ENCODE measurements around the gene CALM3. TPM values are rescaled to one million over a fixed set of nuclear protein-coding genes. Genes with fewer than 3 reads are reported as not detected.

Gene CALM3
- total RNA-seq, 1 donor from 2014 or later = 181 TPM

- no peak for DNase-seq (ENCODE audit: low read depth)
- no peak overlapping the region for H3K4me3 ChIP-seq (ENCODE audit: low read depth, low read length)
- TF ChIP-seq, protein P1, sequence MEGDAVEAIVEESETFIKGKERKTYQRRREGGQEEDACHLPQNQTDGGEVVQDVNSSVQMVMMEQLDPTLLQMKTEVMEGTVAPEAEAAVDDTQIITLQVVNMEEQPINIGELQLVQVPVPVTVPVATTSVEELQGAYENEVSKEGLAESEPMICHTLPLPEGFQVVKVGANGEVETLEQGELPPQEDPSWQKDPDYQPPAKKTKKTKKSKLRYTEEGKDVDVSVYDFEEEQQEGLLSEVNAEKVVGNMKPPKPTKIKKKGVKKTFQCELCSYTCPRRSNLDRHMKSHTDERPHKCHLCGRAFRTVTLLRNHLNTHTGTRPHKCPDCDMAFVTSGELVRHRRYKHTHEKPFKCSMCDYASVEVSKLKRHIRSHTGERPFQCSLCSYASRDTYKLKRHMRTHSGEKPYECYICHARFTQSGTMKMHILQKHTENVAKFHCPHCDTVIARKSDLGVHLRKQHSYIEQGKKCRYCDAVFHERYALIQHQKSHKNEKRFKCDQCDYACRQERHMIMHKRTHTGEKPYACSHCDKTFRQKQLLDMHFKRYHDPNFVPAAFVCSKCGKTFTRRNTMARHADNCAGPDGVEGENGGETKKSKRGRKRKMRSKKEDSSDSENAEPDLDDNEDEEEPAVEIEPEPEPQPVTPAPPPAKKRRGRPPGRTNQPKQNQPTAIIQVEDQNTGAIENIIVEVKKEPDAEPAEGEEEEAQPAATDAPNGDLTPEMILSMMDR (conservative IDR thresholded peaks at IDR 0.05; ENCODE audit: low read depth, low read length) = peak; percentile 79
These were observed 15.6 kb downstream of the CALM3 start for GRCh38 chr19:46616631-46617322.

- TF ChIP-seq, protein P1 (conservative IDR thresholded peaks at IDR 0.05; ENCODE audit: low read depth, low read length) = no peak
- no peak for DNase-seq (ENCODE audit: low read depth)
- no peak overlapping the region for H3K4me3 ChIP-seq (ENCODE audit: low read depth, low read length)
These were observed 16.5 kb downstream of the CALM3 start for GRCh38 chr19:46617601-46618000.

- TF ChIP-seq, protein P1 (conservative IDR thresholded peaks at IDR 0.05; ENCODE audit: low read depth, low read length) = no peak
- DNase-seq (ENCODE audit: low read depth) = no peak
- no peak overlapping the region for H3K4me3 ChIP-seq (ENCODE audit: low read depth, low read length)
These were observed 17.6 kb downstream of the CALM3 start for GRCh38 chr19:46618670-46619231.

GRCh38 chr19:46620267-46620666 is 19.1 kb downstream of the CALM3 start:
- TF ChIP-seq, protein P1 (conservative IDR thresholded peaks at IDR 0.05; ENCODE audit: low read depth, low read length) = no peak
- no peak for DNase-seq (ENCODE audit: low read depth)

GRCh38 chr19:46620716-46621115 is 19.6 kb downstream of the CALM3 start:
- no peak overlapping the region for H3K4me3 ChIP-seq (ENCODE audit: low read depth, low read length)
- DNase-seq (ENCODE audit: low read depth) = no peak
- TF ChIP-seq, protein P1 (conservative IDR thresholded peaks at IDR 0.05; ENCODE audit: low read depth, low read length) = no peak

More at GRCh38 chr19:46620267-46620666, 19.1 kb downstream of the CALM3 start:
- no peak overlapping the region for H3K4me3 ChIP-seq (ENCODE audit: low read depth, low read length)

DNA sequence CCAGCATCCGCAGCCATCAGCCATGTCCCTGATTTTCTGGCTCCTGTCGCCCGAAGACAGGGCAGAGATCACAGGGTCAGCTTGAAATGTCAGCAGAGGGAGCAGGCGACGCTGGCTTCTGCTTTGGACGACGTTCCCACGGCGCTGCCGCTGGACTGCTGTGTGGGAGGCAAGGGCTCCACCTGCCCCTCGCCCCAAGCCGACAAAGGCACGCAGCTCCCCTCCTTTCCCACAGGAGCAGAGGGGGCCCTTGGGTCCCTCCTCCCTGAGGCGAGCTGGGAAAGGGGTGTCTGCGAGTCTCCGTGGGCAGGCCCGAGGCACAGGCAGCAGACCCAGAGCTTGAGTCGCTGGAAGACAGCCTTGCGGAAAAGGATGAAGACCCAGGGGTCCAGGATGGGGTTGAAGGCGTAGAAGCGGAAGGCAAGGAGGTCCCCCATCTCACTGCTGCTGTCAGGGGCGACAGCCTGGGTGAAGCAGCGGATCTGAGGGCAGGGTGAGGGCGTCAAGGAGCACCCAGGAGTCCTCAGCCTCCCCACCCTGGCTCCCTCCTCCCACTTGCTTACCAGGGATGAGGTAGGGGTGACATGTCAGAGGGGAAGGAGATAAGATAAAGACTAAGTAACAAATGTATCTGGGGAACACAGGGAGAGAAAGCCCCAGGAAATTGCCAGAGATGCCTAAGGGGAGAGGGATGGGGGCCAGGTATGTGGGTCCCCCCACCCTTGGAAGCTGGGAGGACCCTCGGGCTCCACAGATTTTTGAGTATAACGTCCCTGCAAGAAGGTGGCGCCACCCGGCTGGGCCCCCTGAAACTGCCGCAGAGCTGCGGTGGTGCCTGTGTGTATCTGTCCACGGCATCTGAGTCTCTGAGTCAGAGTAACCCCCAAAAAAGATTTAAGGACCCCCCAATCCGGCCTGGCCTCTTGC is 20.3 kb downstream of the CALM3 start:
- no peak overlapping the region for H3K4me3 ChIP-seq (ENCODE audit: low read depth, low read length)
- DNase-seq (ENCODE audit: low read depth) = no peak
- TF ChIP-seq, protein P1 (conservative IDR thresholded peaks at IDR 0.05; ENCODE audit: low read depth, low read length) = no peak
